Lower lobe of right lung (tissue), 2 donors: ENCODE results near the gene KLK6. TPM values are rescaled to one million over a fixed set of nuclear protein-coding genes. Genes with fewer than 3 reads are reported as not detected.
A peak's percentile ranks its signal among the peaks of the same experiment; 100 is the strongest.

Experiments used
- ATAC-seq, 2 donors: fragments of 200-7000 bp; cut with Tn5 transposase; one replicate each; pipeline ENCODE4 v1.9.1; 2020 to 2022; ENCODE audit warnings: mild to moderate bottlenecking in 2 of 2, moderate library complexity in 2 of 2
- DNase-seq: peaks from one replicate; pipeline ENCODE4 v3.0.0-alpha.2; 2020
- H3K27ac ChIP-seq: fragments of 200-600 bp; one replicate; pipeline ENCODE4 v1.8.0; 2022
- H3K27me3 ChIP-seq: fragments of 200-600 bp; one replicate; pipeline ENCODE4 v1.8.0; 2022; ENCODE audit warnings: low read depth
- H3K36me3 ChIP-seq: fragments of 200-600 bp; one replicate; pipeline ENCODE4 v1.8.0; 2022; ENCODE audit warnings: mild to moderate bottlenecking
- H3K4me1 ChIP-seq: fragments of 200-600 bp; one replicate; pipeline ENCODE4 v1.8.0; 2022
- H3K4me3 ChIP-seq: fragments of 200-600 bp; one replicate; pipeline ENCODE4 v1.8.0; 2022; ENCODE audit warnings: mild to moderate bottlenecking
- H3K9me3 ChIP-seq: fragments of 200-600 bp; one replicate; pipeline ENCODE4 v1.8.0; 2022
- CTCF ChIP-seq: fragments of 200-600 bp; IDR thresholded peaks from one replicate; pipeline ENCODE4 v1.8.0; 2022; ENCODE audit warnings: antibody characterized with exemption, mild to moderate bottlenecking
- intact Hi-C: fragments of 100-400 bp; cut with DNase I; formaldehyde crosslinking; loops from one replicate; pipeline ENCODE4 v1.11.0; 2022
- total RNA-seq: library from RNA; stranded (reverse); fragmentation: NEBNext Ultra II Directional; extraction: Animal tissue kit (Norgen Biotek cat#: 25700); gene quantifications from one replicate; pipeline ENCODE4 v1.2.1, GENCODE V29; 2021
- donor health status: DM: no; HTN: yes; CAD: no; lungs with severe emphysema.

Gene KLK6
- total RNA-seq, 1 donor from 2014 or later, result not detected

DNA sequence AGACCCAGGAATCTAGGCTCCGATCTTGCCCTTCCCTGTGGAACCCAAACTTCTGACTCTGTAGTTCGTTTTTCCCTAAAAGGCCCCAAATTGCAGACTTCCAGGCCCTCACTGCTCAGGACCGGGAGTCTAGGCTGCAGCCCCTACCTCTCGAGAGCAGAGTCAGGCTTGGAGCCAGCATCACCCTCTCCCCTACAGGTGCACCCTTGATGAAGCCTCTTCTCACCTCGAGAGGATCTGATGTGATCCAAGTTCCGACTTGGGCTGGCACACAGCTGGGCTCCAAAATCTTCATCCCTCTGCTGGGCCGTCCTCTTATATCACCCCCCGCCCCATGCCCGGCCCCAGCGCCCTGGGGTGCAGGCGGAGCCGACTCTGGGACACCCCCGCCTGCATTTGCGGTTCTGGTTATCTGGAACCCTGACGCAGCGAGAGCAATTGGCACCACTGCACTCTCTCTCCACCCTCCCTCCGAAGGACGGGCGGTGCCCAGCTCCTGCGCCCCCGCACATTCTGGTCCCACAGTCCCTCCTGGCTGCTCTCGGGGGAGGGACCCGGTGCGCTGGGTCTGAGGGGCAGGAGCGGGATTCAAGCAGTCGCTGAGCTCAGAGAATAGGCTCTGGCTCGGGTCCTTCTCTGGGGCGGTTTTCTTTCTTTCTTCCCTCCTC is 14.4 kb upstream of the KLK6 start, which contains the start of gene KLK7:
TSS of gene KLK7 (minus strand) at position 293 of the 668 bp plus-strand sequence. CDS start 1,518 bp downstream, outside the sequence.
- Histone ChIP-seq H3K4me3 (no peak within 1 kb of the TSS), H3K27ac (no peak within 1 kb of the TSS), H3K27me3 (peaks cover 20% of the 10 kb centered on the region), H3K9me3 (no peaks in the 10 kb centered on the region), H3K36me3 (no peaks in the 10 kb centered on the region), H3K4me1 (no peaks in the 10 kb centered on the region)
- TF ChIP-seq CTCF, result no peak
- no peak for ATAC-seq
- DNase-seq, result no peak
- intact Hi-C loops, result no loop called here

- no peaks in the 10 kb centered on the region for H3K9me3 ChIP-seq
- ATAC-seq, result peak in 1 of 2 donors; percentile 9
- H3K36me3 ChIP-seq, result no peaks in the 10 kb centered on the region
- H3K27me3 ChIP-seq, result peaks cover 20% of the 10 kb centered on the region
- no peak overlapping the region for H3K4me3 ChIP-seq
- H3K27ac ChIP-seq, result no peak overlapping the region
- TF ChIP-seq CTCF, result no peak
- intact Hi-C loops, result no loop called here
- no peaks in the 10 kb centered on the region for H3K4me1 ChIP-seq
- no peak for DNase-seq
These were observed 12.8 kb upstream of the KLK6 start for GRCh38 chr19:50982186-50982585.

DNA sequence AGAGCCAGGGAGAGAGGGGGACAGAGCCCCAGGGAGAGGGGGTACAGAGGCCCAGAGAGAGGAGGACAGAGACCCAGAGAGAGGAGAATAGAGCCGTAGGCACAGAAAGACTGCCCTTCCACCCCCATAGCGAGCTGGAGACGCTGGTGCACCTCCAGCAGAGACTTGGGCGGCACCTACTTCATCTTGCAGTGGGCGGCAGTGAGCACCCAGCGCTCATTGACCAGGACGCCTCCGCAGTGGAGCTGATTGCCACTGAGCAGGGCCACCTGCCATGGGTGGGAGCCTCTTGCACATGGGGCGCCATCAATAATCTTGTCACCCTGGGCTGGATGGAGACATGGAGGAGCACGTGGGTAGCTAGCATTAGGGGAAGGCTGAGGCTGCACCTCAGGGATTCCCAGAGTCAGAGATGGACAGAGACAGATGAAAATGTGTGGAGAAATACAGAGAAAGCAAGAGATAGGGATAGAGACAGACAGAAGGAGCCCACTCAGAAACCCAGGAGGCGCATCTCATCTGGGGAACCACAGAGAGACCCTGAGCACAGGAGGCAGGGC is 12.3 kb upstream of the KLK6 start:
- H3K4me1 ChIP-seq, result no peaks in the 10 kb centered on the region
- TF ChIP-seq CTCF, result no peak
- H3K27ac ChIP-seq, result no peak overlapping the region
- intact Hi-C loops, result no loop called here
- peaks cover 20% of the 10 kb centered on the region for H3K27me3 ChIP-seq
- H3K36me3 ChIP-seq, result no peaks in the 10 kb centered on the region
- no peak overlapping the region for H3K4me3 ChIP-seq
- ATAC-seq (no peak), DNase-seq (no peak)
- H3K9me3 ChIP-seq, result no peaks in the 10 kb centered on the region

DNA sequence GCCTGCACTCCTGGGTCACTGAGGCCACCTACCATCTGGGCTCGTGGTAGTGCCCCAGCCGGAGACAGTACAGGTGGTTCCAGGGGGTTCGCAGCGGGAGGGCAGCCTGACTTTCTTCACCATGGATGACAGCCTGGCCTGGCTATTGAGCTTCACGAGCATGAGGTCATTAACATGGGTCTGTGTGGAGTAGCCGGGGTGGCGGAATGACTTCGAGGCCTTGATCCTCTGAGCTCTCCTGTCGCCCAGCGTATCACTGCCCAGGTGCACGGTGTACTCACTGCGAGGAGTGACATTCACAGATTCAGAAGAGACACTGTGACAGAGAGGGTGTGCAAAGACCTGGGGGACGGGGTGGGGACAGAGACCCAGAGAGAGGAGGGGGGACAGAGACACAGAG is 10.8 kb upstream of the KLK6 start:
- intact Hi-C loops, result no loop called here
- no peak for TF ChIP-seq CTCF
- Histone ChIP-seq H3K4me3 (no peak overlapping the region), H3K27ac (no peak overlapping the region), H3K36me3 (no peaks in the 10 kb centered on the region), H3K9me3 (no peaks in the 10 kb centered on the region), H3K27me3 (peaks cover 16% of the 10 kb centered on the region), H3K4me1 (no peaks in the 10 kb centered on the region)
- DNase-seq (no peak), ATAC-seq (no peak)

DNA sequence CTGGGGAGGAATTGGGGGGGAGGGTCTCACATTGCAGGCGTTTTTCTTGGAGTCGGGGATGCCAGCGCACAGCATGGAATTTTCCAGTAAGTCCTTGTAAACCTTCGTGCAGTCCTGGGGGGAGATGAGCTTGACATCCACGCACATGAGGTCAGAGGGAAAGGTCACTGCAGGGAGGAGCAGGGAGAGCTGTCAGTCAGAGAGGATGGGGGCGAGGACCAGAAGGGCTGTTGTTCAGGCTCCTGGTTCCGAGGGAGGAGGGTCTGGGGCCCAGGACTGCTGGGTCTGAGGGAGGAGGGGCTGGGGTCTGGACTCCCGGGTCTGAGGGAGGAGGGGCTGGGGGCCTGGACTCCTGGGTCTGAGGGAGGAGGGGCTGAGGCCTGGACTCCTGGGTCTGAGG is 10.4 kb upstream of the KLK6 start:
- Histone ChIP-seq H3K4me1 (no peaks in the 10 kb centered on the region), H3K9me3 (no peaks in the 10 kb centered on the region), H3K4me3 (no peak overlapping the region), H3K36me3 (no peaks in the 10 kb centered on the region), H3K27ac (no peak overlapping the region), H3K27me3 (peaks cover 16% of the 10 kb centered on the region)
- intact Hi-C loops, result no loop called here
- DNase-seq, result no peak
- no peak for TF ChIP-seq CTCF
- no peak for ATAC-seq
